Cardiac septum (tissue), 1 donor: ENCODE data around the gene HDAC7. TPM values are rescaled to one million over a fixed set of nuclear protein-coding genes. Genes with fewer than 3 reads are reported as not detected.
A peak's percentile ranks its signal among the peaks of the same experiment; 100 is the strongest.

Experiments
- DNase-seq: peaks from one replicate; pipeline ENCODE4 v3.0.0-alpha.2; 2020; ENCODE audit warnings: low spot score
- intact Hi-C: fragments of 100-400 bp; cut with DNase I; formaldehyde crosslinking; loops from one replicate; pipeline ENCODE4 v1.14.0; 2022
- total RNA-seq: library from RNA; stranded (reverse); fragmentation: NEBNext Ultra II Directional; extraction: Animal tissue kit (Norgen Biotek cat#: 25700); gene quantifications from one replicate; pipeline ENCODE4 v1.2.1, GENCODE V29; 2021
- donor health status: DM: no; HTN: no; CAD: no.

Gene HDAC7
- total RNA-seq, 1 donor from 2014 or later: 62.7 TPM

DNA sequence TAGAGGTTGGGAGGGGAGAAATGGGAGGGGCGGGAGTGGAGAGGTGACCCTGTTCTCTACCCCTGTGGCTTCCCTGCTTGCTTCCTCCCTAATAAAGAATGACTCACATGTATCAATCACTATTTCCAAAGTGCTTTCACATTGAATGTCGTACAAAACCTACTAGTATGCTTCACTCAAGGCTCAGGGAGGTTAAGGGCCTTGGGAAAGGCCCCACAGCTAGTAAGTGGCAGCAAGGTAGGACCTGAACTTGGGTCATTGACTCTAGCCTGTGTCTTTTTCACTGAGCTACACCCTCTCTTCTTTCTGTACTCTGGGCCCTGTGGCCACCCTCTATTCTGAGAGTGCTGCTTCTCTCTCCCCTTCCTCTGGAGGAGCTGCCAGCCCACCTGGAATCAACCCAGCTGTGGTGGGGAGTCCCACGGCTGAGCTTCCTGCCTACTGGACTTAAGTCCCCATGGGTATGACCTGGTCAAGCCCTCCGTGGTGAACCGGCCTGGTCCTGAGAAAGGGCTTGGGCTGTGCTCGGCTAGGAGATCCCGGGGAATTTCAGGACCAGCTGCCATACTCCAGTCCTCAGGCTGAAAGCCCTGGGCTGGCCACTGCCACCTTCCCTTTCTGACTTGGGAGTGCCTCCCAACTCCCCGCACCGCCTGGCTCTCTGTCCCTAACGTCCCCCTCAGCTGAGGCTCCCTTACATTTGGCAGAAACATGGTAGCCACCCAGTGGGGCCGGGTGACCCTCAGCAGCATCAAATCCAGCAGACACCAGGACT, 33.6 kb downstream of the HDAC7 start:
- intact Hi-C loops: loop anchor here (10.0 kb wide), 1 partner anchor 149 kb away; no protein-coding TSS in a partner anchor
- DNase-seq: no peak

GRCh38 chr12:47785036-47785886, 34.4 kb downstream of the HDAC7 start:
- intact Hi-C loops: loop anchor here (10.0 kb wide), 1 partner anchor 150 kb away; no protein-coding TSS in a partner anchor
- no peak for DNase-seq

DNA sequence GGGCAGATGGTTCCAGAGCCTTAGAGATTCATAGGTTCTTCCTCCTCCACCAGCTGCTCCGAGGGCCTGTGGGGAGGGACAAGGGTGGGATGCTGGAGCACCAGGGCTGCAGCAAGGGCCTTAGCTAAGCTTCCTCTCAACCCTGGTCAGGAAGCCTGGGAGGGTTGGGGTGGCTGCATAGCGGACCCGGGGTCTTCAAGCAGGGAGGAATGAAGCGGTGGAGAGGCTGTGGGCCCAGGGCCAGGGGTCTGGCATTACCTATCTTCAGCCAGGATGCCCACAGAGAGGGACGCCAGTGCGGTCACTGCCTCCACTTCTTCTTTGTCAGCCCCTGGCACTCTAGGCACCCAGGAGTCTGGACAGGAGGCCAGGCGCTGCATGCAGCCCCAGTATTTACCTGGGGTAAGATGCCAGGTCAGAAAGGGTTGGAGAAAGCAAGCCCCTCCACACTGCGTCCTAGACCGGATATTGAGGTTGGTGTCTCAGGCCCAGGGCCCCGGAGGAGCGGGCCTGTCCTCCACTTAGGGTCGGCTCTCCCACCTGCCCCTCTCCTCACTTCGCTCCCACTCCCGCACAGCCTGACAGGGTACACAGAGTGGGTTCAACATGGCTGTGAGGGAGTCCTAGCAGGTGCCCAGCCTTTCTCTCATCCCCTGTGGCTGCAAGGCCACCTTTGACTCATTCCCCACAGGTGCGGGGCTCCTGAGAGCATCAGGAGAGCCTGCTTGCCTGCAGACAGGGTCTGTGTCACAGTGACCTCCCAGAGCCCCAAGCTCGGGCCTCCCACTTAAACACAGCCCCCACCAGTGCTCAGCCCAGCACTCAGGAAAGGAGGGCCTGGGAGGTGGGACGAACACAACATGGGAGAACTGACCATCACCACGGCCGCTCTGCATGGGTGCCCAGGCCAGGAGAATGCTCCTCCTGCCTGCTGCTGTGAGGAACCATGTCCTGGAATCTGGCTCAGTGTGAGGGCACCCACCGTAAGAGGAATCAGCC, 35.6 kb downstream of the HDAC7 start:
- DNase-seq: no peak
- intact Hi-C loops: loop anchor here (10.0 kb wide), 1 partner anchor 151 kb away; no protein-coding TSS in a partner anchor

- no peak for DNase-seq
- intact Hi-C loops: loop anchor here (10.0 kb wide), 1 partner anchor 152 kb away; no protein-coding TSS in a partner anchor
Measured at GRCh38 chr12:47783024-47783755, 36.5 kb downstream of the HDAC7 start.

DNA sequence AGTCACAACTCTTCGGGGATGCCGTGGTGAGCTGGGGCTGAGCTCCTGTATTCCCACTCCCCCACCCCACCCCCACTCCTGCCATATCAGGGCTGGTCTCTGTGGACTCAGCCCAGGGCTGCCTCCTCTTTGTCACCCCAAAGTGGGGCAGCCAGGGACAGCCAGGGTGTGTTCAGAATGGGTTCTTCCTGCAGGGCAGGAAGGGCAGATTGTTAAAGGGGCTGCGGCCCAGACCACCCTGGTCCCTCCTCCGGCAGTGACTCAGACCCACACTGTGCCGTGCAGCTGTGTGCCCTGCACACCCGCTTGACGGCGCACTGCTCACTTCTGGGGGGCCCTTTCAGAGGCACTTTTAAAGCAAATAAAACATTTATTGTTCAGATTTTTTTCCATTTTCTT, 37.3 kb downstream of the HDAC7 start:
- no peak for DNase-seq
- intact Hi-C loops: loop anchor here (10.0 kb wide), 1 partner anchor 152 kb away; no protein-coding TSS in a partner anchor

GRCh38 chr12:47781479-47782371, 38.0 kb downstream of the HDAC7 start:
- DNase-seq: no peak
- intact Hi-C loops: loop anchor here (10.0 kb wide), 1 partner anchor 153 kb away; no protein-coding TSS in a partner anchor

DNA sequence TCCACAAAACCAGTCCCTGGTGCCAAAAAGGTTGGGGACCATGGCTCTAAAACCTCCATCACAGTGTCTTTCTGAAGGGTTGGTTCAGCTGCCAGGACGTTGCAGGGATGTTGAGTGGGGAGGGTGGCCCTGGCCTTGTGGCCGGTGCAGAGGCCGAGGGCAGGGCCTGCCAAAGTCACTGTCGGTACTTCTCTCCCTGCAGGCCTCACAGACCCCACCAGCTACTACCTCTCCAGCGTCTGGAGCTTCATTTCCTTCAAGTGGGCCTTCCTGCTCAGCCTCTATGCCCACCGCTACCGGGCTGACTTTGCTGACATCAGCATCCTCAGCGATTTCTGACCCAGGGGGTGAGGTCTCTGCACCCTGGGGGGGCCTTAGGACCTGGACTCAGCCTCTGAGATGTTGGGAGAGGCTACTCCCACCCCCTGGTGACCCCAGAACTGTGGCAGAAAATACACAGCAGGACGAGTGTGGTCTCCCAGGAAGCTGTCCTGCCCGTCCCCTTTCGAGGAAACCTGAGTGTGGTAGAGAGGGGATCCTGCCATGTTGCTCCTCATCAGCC, 39.7 kb downstream of the HDAC7 start:
- no peak for DNase-seq
- intact Hi-C loops: loop anchor here (2.0 to 10.0 kb wide), 3 partner anchors 59 to 155 kb away; no protein-coding TSS in a partner anchor

DNA sequence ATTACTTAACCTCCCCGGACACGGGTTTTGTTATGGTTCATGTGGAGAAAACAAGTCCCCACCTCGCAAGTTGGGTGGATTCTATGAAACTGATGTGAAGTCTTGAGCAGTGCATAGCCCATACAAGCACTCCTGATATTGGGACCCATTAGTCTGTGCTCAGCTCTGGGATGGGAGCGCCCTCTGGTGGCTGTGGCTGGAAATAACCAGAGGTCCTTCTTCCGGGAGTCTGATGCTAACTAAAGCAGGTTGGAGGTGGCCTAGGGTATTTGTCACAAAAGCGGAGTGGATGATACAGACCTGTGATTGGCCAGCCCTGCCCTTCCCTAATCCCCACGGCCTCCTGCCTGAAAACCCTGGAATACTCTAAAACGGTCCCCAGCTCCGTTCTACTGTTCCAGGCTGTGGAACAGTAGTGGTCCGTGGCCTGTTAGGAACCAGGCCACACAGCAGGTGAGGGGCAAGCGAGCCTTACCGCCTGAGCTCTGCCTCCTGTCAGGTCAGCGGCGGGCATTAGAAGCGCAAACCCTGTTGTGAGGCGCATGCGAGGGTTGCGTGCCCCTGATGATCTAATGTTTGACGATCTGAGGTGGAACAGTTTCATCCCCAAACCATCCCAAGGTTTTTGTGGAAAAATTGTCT, 40.3 kb downstream of the HDAC7 start:
- intact Hi-C loops: loop anchor here (2.0 kb wide), 2 partner anchors 59 to 63 kb away; no protein-coding TSS in a partner anchor
- DNase-seq: peak; percentile 94

DNA sequence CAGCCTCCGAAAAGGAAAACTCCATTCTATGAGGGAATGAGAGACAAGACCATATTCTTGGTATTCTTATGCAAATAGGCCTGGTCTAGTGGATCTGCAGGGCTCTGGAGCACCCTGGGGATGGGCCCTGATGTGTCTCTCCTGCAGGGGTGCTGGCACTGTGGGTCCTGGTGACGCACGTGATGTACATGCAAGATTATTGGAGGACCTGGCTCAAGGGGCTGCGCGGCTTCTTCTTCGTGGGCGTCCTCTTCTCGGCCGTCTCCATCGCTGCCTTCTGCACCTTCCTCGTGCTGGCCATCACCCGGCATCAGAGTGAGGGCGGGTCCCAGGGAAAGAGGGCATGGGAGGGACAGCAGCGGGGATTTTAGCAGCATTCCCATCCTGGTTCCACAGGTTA, 40.8 kb downstream of the HDAC7 start:
- DNase-seq: no peak
- intact Hi-C loops: loop anchor here (2.0 kb wide), 2 partner anchors 60 to 62 kb away; no protein-coding TSS in a partner anchor

DNA sequence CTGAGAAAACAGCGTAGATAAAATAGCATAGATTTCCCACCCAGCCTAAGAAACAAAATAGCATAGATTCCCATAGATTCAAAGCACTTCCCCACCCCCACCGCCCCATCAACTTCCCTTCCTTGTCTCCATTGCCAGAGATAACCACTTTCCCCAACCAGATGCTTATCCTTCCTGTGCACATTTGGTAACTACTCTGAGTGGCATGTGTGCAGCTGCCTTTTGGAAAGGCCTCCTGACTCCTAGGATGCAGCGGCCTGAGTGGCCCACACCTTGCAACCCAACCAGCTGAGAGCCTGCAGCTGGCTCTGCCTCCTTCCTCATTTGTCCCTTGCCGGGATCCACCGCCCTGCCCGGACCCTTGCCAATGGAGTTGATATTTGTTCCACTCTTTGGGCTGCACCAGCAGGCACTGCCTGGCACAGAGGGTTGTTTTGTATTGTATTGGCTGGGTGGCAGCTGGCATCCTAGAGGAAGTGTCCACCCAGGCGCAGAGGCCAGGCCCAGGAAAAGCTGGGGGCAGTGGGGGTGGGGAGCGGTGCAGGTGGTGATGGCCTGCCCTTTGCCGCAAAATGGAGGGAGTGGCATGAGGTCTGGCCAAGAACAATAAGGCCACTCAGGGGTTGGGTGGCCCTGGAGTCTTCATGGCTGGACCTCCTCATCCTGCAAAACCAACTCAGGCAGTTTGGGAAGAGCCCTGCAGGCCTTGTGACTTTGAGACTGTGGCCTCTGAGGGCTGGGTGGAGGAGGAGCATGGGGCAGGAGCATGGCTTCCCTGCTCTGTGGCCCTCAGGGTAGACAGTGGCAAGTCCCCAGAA, 41.8 kb downstream of the HDAC7 start:
- intact Hi-C loops: loop anchor here (2.0 kb wide), 2 partner anchors 61 kb away; no protein-coding TSS in a partner anchor
- no peak for DNase-seq

DNA sequence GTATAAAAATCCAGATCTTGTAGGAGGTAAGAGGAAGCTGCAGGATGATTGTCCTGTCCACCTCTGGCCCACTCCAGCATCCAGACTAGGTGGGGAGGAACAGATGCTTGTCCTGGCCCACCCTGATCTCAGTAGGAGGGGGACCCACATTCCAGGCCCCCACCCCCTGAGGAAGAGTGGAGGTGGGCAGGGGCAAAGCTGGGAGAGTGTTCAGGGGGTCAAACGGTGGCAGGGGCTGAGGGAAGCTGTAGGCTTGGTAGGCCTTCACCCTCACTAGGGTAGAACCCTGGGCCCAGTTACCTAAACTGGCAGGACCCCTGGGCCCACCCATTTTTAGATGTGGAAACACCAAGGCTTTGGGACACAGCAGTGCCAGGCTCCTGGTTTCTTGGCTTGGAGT, 42.6 kb downstream of the HDAC7 start:
- no peak for DNase-seq

GRCh38 chr12:47776471-47777143, 43.1 kb downstream of the HDAC7 start:
- intact Hi-C loops: no loop called here
- DNase-seq: no peak

More for the DNA sequence above, 42.6 kb downstream of the HDAC7 start:
- intact Hi-C loops: no loop called here

DNA sequence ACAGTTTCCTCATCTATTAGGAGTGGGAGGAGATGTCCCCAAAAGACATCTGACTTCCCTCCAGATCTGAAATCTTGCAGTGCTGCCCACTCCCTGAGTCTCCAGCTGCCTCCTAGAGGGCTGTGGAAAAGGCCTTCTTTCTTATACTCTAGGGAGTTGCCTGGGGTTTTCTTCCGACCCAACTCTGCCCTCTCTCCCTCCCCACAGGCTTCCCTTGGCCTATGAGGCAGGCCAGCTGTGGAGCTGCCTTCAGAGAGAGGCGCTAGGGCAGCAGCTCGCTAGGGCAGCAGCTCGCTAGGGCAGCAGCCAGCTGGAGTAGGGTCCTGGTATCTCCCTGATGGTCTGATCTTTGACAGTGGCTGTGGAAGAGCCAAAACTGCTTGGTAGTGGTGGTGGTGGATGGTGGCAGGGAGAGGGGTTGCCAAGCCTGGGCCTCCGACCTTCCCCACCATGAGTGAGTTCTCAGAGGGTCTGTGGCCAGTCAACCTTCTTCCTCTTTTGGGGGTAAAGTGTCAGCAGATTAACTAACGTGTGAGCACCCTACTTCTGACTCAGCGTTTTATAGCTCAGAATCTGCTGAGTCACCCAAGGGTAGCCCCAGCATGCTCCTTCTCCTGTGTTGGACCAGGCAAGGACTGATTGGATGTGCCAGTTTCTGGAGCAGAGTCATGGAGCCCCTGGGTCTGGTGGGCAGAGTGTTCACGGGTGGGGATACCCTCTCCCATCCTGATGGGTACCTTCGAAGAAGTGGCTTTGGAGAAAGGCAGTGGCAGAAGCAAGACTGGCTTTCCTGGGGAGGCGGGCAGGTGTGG, 44.4 kb downstream of the HDAC7 start:
- no peak for DNase-seq
- intact Hi-C loops: no loop called here

GRCh38 chr12:47774663-47775062, 45.0 kb downstream of the HDAC7 start:
- intact Hi-C loops: loop anchor here (5.0 kb wide), 1 partner anchor 122 kb away; no protein-coding TSS in a partner anchor
- no peak for DNase-seq
